NCI-H2227 (cell line): ENCODE results near the gene FGF4.

Source experiments
- DNase-seq: peaks from one replicate; lab custom pipeline; 2025; ENCODE audit not compliant: unreplicated experiment; lab: John Stamatoyannopoulos, UW

FGF4 gene

GRCh38 chr11:69808667-69809086 is 33.5 kb upstream of the FGF4 start:
- DNase-seq, result no peak

- DNase-seq, result no peak
Measured at GRCh38 chr11:69807106-69807815, 32.1 kb upstream of the FGF4 start.

- no peak for DNase-seq
Measured at GRCh38 chr11:69804769-69805508, 29.8 kb upstream of the FGF4 start.

GRCh38 chr11:69803604-69804218 is 28.6 kb upstream of the FGF4 start:
- no peak for DNase-seq

- DNase-seq, result no peak
Measured at GRCh38 chr11:69803022-69803421, 27.9 kb upstream of the FGF4 start.

GRCh38 chr11:69802590-69802989 is 27.4 kb upstream of the FGF4 start:
- DNase-seq, result no peak

GRCh38 chr11:69801513-69802335 is 26.6 kb upstream of the FGF4 start:
- peak; percentile 56 for DNase-seq

GRCh38 chr11:69800278-69800677 is 25.1 kb upstream of the FGF4 start:
- no peak for DNase-seq

GRCh38 chr11:69799582-69799981 is 24.4 kb upstream of the FGF4 start:
- peak; percentile 33 for DNase-seq

- DNase-seq, result no peak
Measured at GRCh38 chr11:69799097-69799496, 24.0 kb upstream of the FGF4 start.

- DNase-seq, result no peak
Measured at GRCh38 chr11:69797737-69798528, 22.8 kb upstream of the FGF4 start.

GRCh38 chr11:69797156-69797555 is 22.0 kb upstream of the FGF4 start:
- no peak for DNase-seq

- no peak for DNase-seq
Measured at GRCh38 chr11:69796063-69796462, 20.9 kb upstream of the FGF4 start.

- no peak for DNase-seq
Measured at GRCh38 chr11:69791276-69792180, 16.4 kb upstream of the FGF4 start.

- no peak for DNase-seq
Measured at GRCh38 chr11:69788956-69789355, 13.8 kb upstream of the FGF4 start.

- no peak for DNase-seq
Measured at GRCh38 chr11:69787906-69788305, 12.8 kb upstream of the FGF4 start.

GRCh38 chr11:69787457-69787856 is 12.3 kb upstream of the FGF4 start:
- no peak for DNase-seq

GRCh38 chr11:69781241-69781640 is 6.1 kb upstream of the FGF4 start:
- DNase-seq, result no peak

GRCh38 chr11:69778373-69778772 is 3.2 kb upstream of the FGF4 start:
- DNase-seq, result no peak
